ENCODE results near the gene PATJ.
A peak's percentile ranks its signal among the peaks of the same experiment; 100 is the strongest.

Gene PATJ

GRCh38 chr1:61852670-61853015 lies 110.4 kb downstream of the PATJ start:
- DNase-seq (ENCODE audit: extremely low read depth, low read depth) = no peak
- TF ChIP-seq CTCF (IDR thresholded peaks at IDR 0.05; ENCODE audit: low read depth, low read length) = no peak

- peak; percentile 40 for TF ChIP-seq CTCF (IDR thresholded peaks at IDR 0.05; ENCODE audit: low read depth, low read length)
- DNase-seq (ENCODE audit: extremely low read depth, low read depth) = peak; percentile 4
Measured at GRCh38 chr1:61853583-61853982, 111.3 kb downstream of the PATJ start.

GRCh38 chr1:61864489-61864888 lies 122.2 kb downstream of the PATJ start:
- DNase-seq (ENCODE audit: extremely low read depth, low read depth) = no peak
- TF ChIP-seq CTCF (IDR thresholded peaks at IDR 0.05; ENCODE audit: low read depth, low read length) = no peak

GRCh38 chr1:61865646-61866220 lies 123.5 kb downstream of the PATJ start:
- no peak for TF ChIP-seq CTCF (IDR thresholded peaks at IDR 0.05; ENCODE audit: low read depth, low read length)
- no peak for DNase-seq (ENCODE audit: extremely low read depth, low read depth)

GRCh38 chr1:61869691-61870109 lies 127.4 kb downstream of the PATJ start:
- TF ChIP-seq CTCF (IDR thresholded peaks at IDR 0.05; ENCODE audit: low read depth, low read length) = no peak
- DNase-seq (ENCODE audit: extremely low read depth, low read depth) = no peak

- DNase-seq (ENCODE audit: extremely low read depth, low read depth) = no peak
- no peak for TF ChIP-seq CTCF (IDR thresholded peaks at IDR 0.05; ENCODE audit: low read depth, low read length)
Measured at GRCh38 chr1:61872206-61872605, 129.9 kb downstream of the PATJ start.

- no peak for DNase-seq (ENCODE audit: extremely low read depth, low read depth)
- no peak for TF ChIP-seq CTCF (IDR thresholded peaks at IDR 0.05; ENCODE audit: low read depth, low read length)
Measured at GRCh38 chr1:61873581-61873980, 131.3 kb downstream of the PATJ start.

All from AG09319 (cell line).